Neural progenitor cell (in vitro differentiated cells): Measurements from ENCODE around the gene PATE2.

ENCODE experiments used
- CTCF ChIP-seq: fragments of 200-600 bp; sonication (generic); IDR thresholded peaks from 2 replicates; pipeline ENCODE4 v1.5.1; 2017; ENCODE audit warnings: antibody characterized with exemption, mild to moderate bottlenecking
- EZH2phosphoT487 ChIP-seq: fragments of 200-600 bp; sonication (generic); IDR thresholded peaks from 2 replicates; pipeline ENCODE4 v1.6.1; 2017; ENCODE audit warnings: antibody characterized with exemption

GRCh38 chr11:125745979-125746378, 32.6 kb downstream of the PATE2 start, which contains the start of gene PATE1:
- TF ChIP-seq CTCF, result no peak
- TF ChIP-seq EZH2phosphoT487, result no peak
